ENCODE measurements around the gene ZSWIM9. TPM values are rescaled to one million over a fixed set of nuclear protein-coding genes. Genes with fewer than 3 reads are reported as not detected.

Gene ZSWIM9
- total and polyA plus RNA-seq, 7 experiments from 2014 or later: 0.82 to 11.6 (median 5.3) TPM

DNA sequence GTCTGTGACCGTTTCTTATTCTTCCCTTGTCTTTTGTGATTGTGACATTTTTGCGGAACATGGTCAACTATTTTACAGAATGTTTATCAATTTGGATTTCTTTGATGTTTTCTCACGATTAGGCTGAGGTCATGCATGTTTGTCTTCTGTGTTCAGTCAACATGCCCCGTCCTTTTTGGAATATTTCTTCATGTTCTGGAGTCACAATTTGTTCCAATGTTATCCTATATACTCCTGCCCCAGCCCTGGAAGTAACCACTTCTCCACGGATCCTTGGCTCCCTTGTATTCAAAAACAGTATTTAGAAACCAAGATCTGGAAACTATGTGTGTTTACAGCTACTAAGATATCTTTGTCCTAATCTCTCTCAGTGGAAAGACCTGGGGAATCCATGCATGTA lies 75.6 kb downstream of the ZSWIM9 start:
- Histone ChIP-seq H3K36me3 (ENCODE audit: control insufficient read depth in 2 of 3, insufficient read depth in 3 of 3, low read length in 3 of 3) (peaks cover 9 to 19% (median 10%) of the 10 kb centered on the region in 3 experiments), H3K4me3 (ENCODE audit: low read length) (no peak overlapping the region), H3K27me3 (ENCODE audit: control insufficient read depth in 2 of 2, insufficient read depth in 2 of 2, low read length in 2 of 2) (no peaks in the 10 kb centered on the region), H3K27ac (ENCODE audit: low read depth, low read length) (peak overlapping the region; percentile 30), H3K9me3 (ENCODE audit: control insufficient read depth in 2 of 3, low read length in 3 of 3) (no peaks in the 10 kb centered on the region), H3K4me1 (ENCODE audit: control insufficient read depth in 2 of 2, insufficient read depth in 2 of 2, low read length in 2 of 2) (peaks cover 41 to 52% of the 10 kb centered on the region in 2 donors)
- ATAC-seq: no peak
- peaks cover 39 to 74% (median 65%) of the 10 kb centered on the region in 7 donors for H3K4me1 Mint-ChIP-seq
- H3K4me3 Mint-ChIP-seq: peak overlapping the region; percentile 18 to 70 (median 44)
- peak overlapping the region; percentile 56 to 88 (median 82) for H3K27ac Mint-ChIP-seq
- no peaks in the 10 kb centered on the region for H3K27me3 Mint-ChIP-seq
- intact Hi-C loops (cut with micrococcal nuclease): no loop called here
- ChIA-PET POLR2A (interaction anchor here (0.7 to 3.7 kb wide), 5 partner anchors 9 to 373 kb away, joined by 3 to 25 read pairs (median 3); partner anchors contain the start of genes CARD8 and RPL18), CTCF (no interaction called here)
- no peaks in the 10 kb centered on the region for H3K9me3 Mint-ChIP-seq
- H3K36me3 Mint-ChIP-seq: peaks cover 12 to 53% (median 34%) of the 10 kb centered on the region in 5 donors
- no peak for DNase-seq

DNA sequence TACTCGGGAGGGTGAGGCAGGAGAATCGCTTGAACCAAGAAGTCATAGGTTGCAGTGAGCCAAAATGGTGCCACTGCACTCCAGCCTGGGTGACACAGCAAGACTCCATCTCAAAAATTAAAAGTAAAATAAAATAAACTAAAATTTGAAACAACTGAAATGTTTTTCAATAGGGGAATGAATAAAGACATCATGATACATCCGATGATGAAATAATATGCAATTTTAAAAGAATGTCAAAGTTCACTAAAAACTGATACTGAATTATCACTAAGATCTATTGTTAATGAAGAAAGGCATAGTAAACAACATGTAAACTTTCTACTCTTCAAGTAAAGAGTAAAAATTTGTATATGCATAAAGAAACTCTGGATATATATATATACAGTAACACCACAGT lies 76.7 kb downstream of the ZSWIM9 start:
- no peak overlapping the region for H3K4me3 ChIP-seq (ENCODE audit: low read length)
- peaks cover 5 to 8% (median 6%) of the 10 kb centered on the region in 3 experiments for H3K36me3 ChIP-seq (ENCODE audit: control insufficient read depth in 2 of 3, insufficient read depth in 3 of 3, low read length in 3 of 3)
- no peaks in the 10 kb centered on the region for H3K9me3 ChIP-seq (ENCODE audit: control insufficient read depth in 2 of 3, low read length in 3 of 3)
- no peak for ATAC-seq
- peak overlapping the region in 7 of 9 donors; percentile 28 to 88 (median 78) for H3K27ac Mint-ChIP-seq
- no peaks in the 10 kb centered on the region for H3K9me3 Mint-ChIP-seq
- no peak for DNase-seq
- H3K27me3 ChIP-seq (ENCODE audit: control insufficient read depth in 2 of 2, insufficient read depth in 2 of 2, low read length in 2 of 2): no peaks in the 10 kb centered on the region
- H3K4me3 Mint-ChIP-seq: peak overlapping the region; percentile 29 to 70 (median 42)
- ChIA-PET CTCF (interaction anchor here (0.7 kb wide), 1 partner anchor 32 kb away, joined by 4 read pairs; no protein-coding TSS in a partner anchor), POLR2A (interaction anchor here (0.6 to 3.7 kb wide), 3 partner anchors 8 to 523 kb away, joined by 4 to 25 read pairs (median 19); partner anchors contain the start of gene CARD8)
- H3K27ac ChIP-seq (ENCODE audit: low read depth, low read length): peak overlapping the region; percentile 92
- H3K36me3 Mint-ChIP-seq: peaks cover 9 to 47% (median 26%) of the 10 kb centered on the region in 5 donors
- H3K4me1 ChIP-seq (ENCODE audit: control insufficient read depth in 2 of 2, insufficient read depth in 2 of 2, low read length in 2 of 2): peaks cover 45 to 60% of the 10 kb centered on the region in 2 donors
- intact Hi-C loops (cut with micrococcal nuclease): no loop called here
- H3K4me1 Mint-ChIP-seq: peaks cover 49 to 77% (median 69%) of the 10 kb centered on the region in 7 donors
- H3K27me3 Mint-ChIP-seq: no peaks in the 10 kb centered on the region

Other genes starting within 250 kb of the ZSWIM9 start
- gene BSPH1, start 178.5 kb upstream of the ZSWIM9 start, total RNA-seq: not detected
- gene BSPH1, start 178.5 kb upstream of the ZSWIM9 start, polyA plus RNA-seq: not detected
- gene ELSPBP1, start 176.0 kb upstream of the ZSWIM9 start, total RNA-seq: not detected
- gene ELSPBP1, start 176.0 kb upstream of the ZSWIM9 start, polyA plus RNA-seq: not detected
- under 1 TPM in 1 of 5 experiments, not detected in 4; 0.42 TPM for gene CABP5, start 126.6 kb upstream of the ZSWIM9 start, total RNA-seq
- not detected for gene CABP5, start 126.6 kb upstream of the ZSWIM9 start, polyA plus RNA-seq
- 10 to 100 TPM in 2 of 5 experiments, 1 to 10 TPM in 3; 3.3 to 21.2 (median 9.1) TPM for gene PLA2G4C, start 59.9 kb upstream of the ZSWIM9 start, total RNA-seq
- gene PLA2G4C, start 59.9 kb upstream of the ZSWIM9 start, polyA plus RNA-seq: 1 to 10 TPM; 1.2 to 2.3 TPM
- 100 to 1,000 TPM in 4 of 5 experiments, 10 to 100 TPM in 1; 61.0 to 134 (median 122) TPM for gene LIG1, start 336 bp upstream of the ZSWIM9 start, total RNA-seq
- gene LIG1, start 336 bp upstream of the ZSWIM9 start, polyA plus RNA-seq: 10 to 100 TPM; 38.1 to 44.6 TPM
- gene CARD8, start 85.2 kb downstream of the ZSWIM9 start, total RNA-seq: 100 to 1,000 TPM; 104 to 301 (median 182) TPM
- gene CARD8, start 85.2 kb downstream of the ZSWIM9 start, polyA plus RNA-seq: 100 to 1,000 TPM in 1 of 2 donors, 10 to 100 TPM in 1; 73.6 to 101 TPM
- under 1 TPM in 2 of 5 experiments, not detected in 3; 0.29 to 0.51 TPM for gene ZNF114, start 99.4 kb downstream of the ZSWIM9 start, total RNA-seq
- not detected for gene ZNF114, start 99.4 kb downstream of the ZSWIM9 start, polyA plus RNA-seq
- gene EMP3, start 154.9 kb downstream of the ZSWIM9 start, total RNA-seq: 100 to 1,000 TPM; 183 to 425 (median 257) TPM
- 100 to 1,000 TPM; 511 to 711 TPM for gene EMP3, start 154.9 kb downstream of the ZSWIM9 start, polyA plus RNA-seq
- 10 to 100 TPM; 11.6 to 39.8 (median 20.1) TPM for gene TMEM143, start 193.3 kb downstream of the ZSWIM9 start, total RNA-seq
- gene TMEM143, start 193.3 kb downstream of the ZSWIM9 start, polyA plus RNA-seq: 10 to 100 TPM in 1 of 2 donors, 1 to 10 TPM in 1; 5.7 to 12.7 TPM
- gene SYNGR4, start 193.7 kb downstream of the ZSWIM9 start, total RNA-seq: not detected
- not detected for gene SYNGR4, start 193.7 kb downstream of the ZSWIM9 start, polyA plus RNA-seq
- 10 to 100 TPM; 42.7 to 73.9 (median 52.3) TPM for gene KDELR1, start 220.9 kb downstream of the ZSWIM9 start, total RNA-seq
- 10 to 100 TPM; 22.2 to 24.3 TPM for gene KDELR1, start 220.9 kb downstream of the ZSWIM9 start, polyA plus RNA-seq
- gene GRIN2D, start 223.0 kb downstream of the ZSWIM9 start, total RNA-seq: under 1 TPM; 0.08 to 0.39 (median 0.11) TPM
- not detected for gene GRIN2D, start 223.0 kb downstream of the ZSWIM9 start, polyA plus RNA-seq